GM18861 (cell line): ENCODE data around the gene NUP93.

Experiments
- ATAC-seq: cut with Tn5 transposase; IDR thresholded peaks from one replicate; pipeline ENCODE4 v1.9.1; 2021; ENCODE audit not compliant: unreplicated experiment

NUP93 gene

GRCh38 chr16:56885446-56886162, 155.7 kb downstream of the NUP93 start:
- ATAC-seq, result no peak

- no peak for ATAC-seq
Measured at GRCh38 chr16:56886296-56886695, 156.4 kb downstream of the NUP93 start.

- ATAC-seq, result no peak
Measured at GRCh38 chr16:56886826-56887225, 156.9 kb downstream of the NUP93 start.

- ATAC-seq, result no peak
Measured at GRCh38 chr16:56888806-56889205, 158.9 kb downstream of the NUP93 start.

GRCh38 chr16:56889206-56889605, 159.3 kb downstream of the NUP93 start:
- ATAC-seq, result no peak

- no peak for ATAC-seq
Measured at GRCh38 chr16:56891685-56892084, 161.8 kb downstream of the NUP93 start.

GRCh38 chr16:56892705-56893104, 162.8 kb downstream of the NUP93 start:
- ATAC-seq, result no peak

- ATAC-seq, result no peak
Measured at GRCh38 chr16:56894331-56894917, 164.5 kb downstream of the NUP93 start.

- ATAC-seq, result no peak
Measured at GRCh38 chr16:56895813-56896212, 165.9 kb downstream of the NUP93 start.

- no peak for ATAC-seq
Measured at GRCh38 chr16:56896244-56896643, 166.3 kb downstream of the NUP93 start.

- no peak for ATAC-seq
Measured at GRCh38 chr16:56897026-56897799, 167.3 kb downstream of the NUP93 start.

- ATAC-seq, result peak; percentile 95
Measured at GRCh38 chr16:56898847-56899246, 168.9 kb downstream of the NUP93 start.
